Type B pancreatic cell (in vitro differentiated cells): ENCODE results near the gene SPNS1. TPM values are rescaled to one million over a fixed set of nuclear protein-coding genes. Genes with fewer than 3 reads are reported as not detected.

ENCODE experiments used
- DNase-seq: peaks from one replicate; pipeline ENCODE4 v3.0.0; 2021; ENCODE audit warnings: mixed read lengths; ENCODE audit not compliant: unreplicated experiment; ENCODE audit errors: extremely low spot score
- H3K27ac Mint-ChIP-seq: 2 replicates; pipeline ENCODE4 v1.8.0; 2021; ENCODE audit warnings: mild to moderate bottlenecking, mixed read lengths
- H3K27me3 Mint-ChIP-seq: 2 replicates; pipeline ENCODE4 v1.8.0; 2021; ENCODE audit warnings: mixed read lengths
- H3K36me3 Mint-ChIP-seq: 2 replicates; pipeline ENCODE4 v1.8.0; 2021; ENCODE audit warnings: mixed read lengths
- H3K4me1 Mint-ChIP-seq: one replicate; pipeline ENCODE4 v1.8.0; 2021; ENCODE audit warnings: mixed read lengths; ENCODE audit not compliant: unreplicated experiment
- H3K4me3 Mint-ChIP-seq: 2 replicates; pipeline ENCODE4 v1.8.0; 2021; ENCODE audit warnings: mild to moderate bottlenecking, mixed read lengths
- H3K9me3 Mint-ChIP-seq: 2 replicates; pipeline ENCODE4 v1.8.0; 2021; ENCODE audit warnings: mixed read lengths
- CTCF ChIP-seq: fragments of 200-600 bp; sonication (generic); conservative IDR thresholded peaks from 2 replicates; pipeline ENCODE4 v1.5.0; 2021; ENCODE audit warnings: antibody characterized with exemption, mild to moderate bottlenecking
- total RNA-seq: library from RNA; stranded (reverse); gene quantifications from 2 replicates; pipeline ENCODE4 v1.2.1, GENCODE V29; 2021; ENCODE audit warnings: low replicate concordance

The SPNS1 gene
- total RNA-seq, 1 donor from 2014 or later, result 54.5 TPM

- H3K27ac Mint-ChIP-seq, result no peak overlapping the region
- TF ChIP-seq CTCF, result no peak
- no peaks in the 10 kb centered on the region for H3K4me1 Mint-ChIP-seq
- no peak overlapping the region for H3K4me3 Mint-ChIP-seq
- no peaks in the 10 kb centered on the region for H3K9me3 Mint-ChIP-seq
- peaks cover 16% of the 10 kb centered on the region for H3K27me3 Mint-ChIP-seq
- H3K36me3 Mint-ChIP-seq, result no peaks in the 10 kb centered on the region
- no peak for DNase-seq
Observed at GRCh38 chr16:29009050-29009837, 34.7 kb downstream of the SPNS1 start.

GRCh38 chr16:29009838-29010166 lies 35.2 kb downstream of the SPNS1 start:
- H3K9me3 Mint-ChIP-seq, result no peaks in the 10 kb centered on the region
- no peaks in the 10 kb centered on the region for H3K36me3 Mint-ChIP-seq
- no peaks in the 10 kb centered on the region for H3K4me1 Mint-ChIP-seq
- TF ChIP-seq CTCF, result no peak
- peaks cover 11% of the 10 kb centered on the region for H3K27me3 Mint-ChIP-seq
- H3K27ac Mint-ChIP-seq, result no peak overlapping the region
- H3K4me3 Mint-ChIP-seq, result no peak overlapping the region
- DNase-seq, result no peak

GRCh38 chr16:29011112-29011511 lies 36.5 kb downstream of the SPNS1 start:
- no peak for DNase-seq
- no peak overlapping the region for H3K27ac Mint-ChIP-seq
- TF ChIP-seq CTCF, result peak; percentile 32

GRCh38 chr16:29011851-29012250 lies 37.3 kb downstream of the SPNS1 start:
- Mint-ChIP-seq H3K4me1 (no peaks in the 10 kb centered on the region), H3K27me3 (peaks cover 3% of the 10 kb centered on the region), H3K4me3 (no peak overlapping the region), H3K27ac (no peak overlapping the region), H3K9me3 (no peaks in the 10 kb centered on the region), H3K36me3 (no peaks in the 10 kb centered on the region)
- TF ChIP-seq CTCF, result no peak
- no peak for DNase-seq

More at GRCh38 chr16:29011112-29011511, 36.5 kb downstream of the SPNS1 start:
- H3K4me3 Mint-ChIP-seq, result no peak overlapping the region
- no peaks in the 10 kb centered on the region for H3K9me3 Mint-ChIP-seq
- H3K27me3 Mint-ChIP-seq, result peaks cover 4% of the 10 kb centered on the region
- H3K36me3 Mint-ChIP-seq, result no peaks in the 10 kb centered on the region
- H3K4me1 Mint-ChIP-seq, result no peaks in the 10 kb centered on the region

GRCh38 chr16:29012913-29013553 lies 38.5 kb downstream of the SPNS1 start:
- H3K9me3 Mint-ChIP-seq, result no peaks in the 10 kb centered on the region

More at GRCh38 chr16:29012913-29013553, 38.5 kb downstream of the SPNS1 start:
- H3K27me3 Mint-ChIP-seq, result peaks cover 3% of the 10 kb centered on the region
- H3K36me3 Mint-ChIP-seq, result no peaks in the 10 kb centered on the region
- H3K4me3 Mint-ChIP-seq, result no peak overlapping the region
- no peak overlapping the region for H3K27ac Mint-ChIP-seq
- H3K4me1 Mint-ChIP-seq, result no peaks in the 10 kb centered on the region
- TF ChIP-seq CTCF, result no peak
- no peak for DNase-seq
